Liver (tissue), 9 donors: ENCODE measurements around the gene U2AF2. TPM values are rescaled to one million over a fixed set of nuclear protein-coding genes. Genes with fewer than 3 reads are reported as not detected.
A peak's percentile ranks its signal among the peaks of the same experiment; 100 is the strongest.

ENCODE experiments used
- DNase-seq: peaks from one replicate; pipeline ENCODE4 v3.0.0-alpha.2; 2017; ENCODE audit warnings: low spot score
- H3K27ac ChIP-seq, 2 donors: one replicate each; pipeline ENCODE4 v1.7.0; 2013; ENCODE audit warnings: inconsistent platforms in 2 of 2, low read length in 2 of 2, control low read depth in 1 of 2, low read depth in 1 of 2, mild to moderate bottlenecking in 1 of 2
- H3K27me3 ChIP-seq, 4 donors: one replicate each; pipeline versions ENCODE4 v1.6.1 to v1.7.0; 2013; ENCODE audit warnings: low read length in 3 of 4, inconsistent platforms in 1 of 4, mild to moderate bottlenecking in 1 of 4, moderate library complexity in 1 of 4; ENCODE audit not compliant: control insufficient read depth in 4 of 4, insufficient read depth in 4 of 4
- H3K36me3 ChIP-seq, 4 donors: one replicate each; pipeline versions ENCODE4 v1.6.1 to v1.7.0; 2013; ENCODE audit warnings: low read length in 3 of 4, mild to moderate bottlenecking in 3 of 4, low read depth in 1 of 4, moderate library complexity in 1 of 4; ENCODE audit not compliant: control insufficient read depth in 4 of 4, insufficient read depth in 3 of 4
- H3K4me1 ChIP-seq, 4 donors: one replicate each; pipeline versions ENCODE4 v1.6.1 to v1.7.0; 2013; ENCODE audit warnings: low read length in 3 of 4, mild to moderate bottlenecking in 3 of 4, moderate library complexity in 1 of 4; ENCODE audit not compliant: control insufficient read depth in 4 of 4, insufficient read depth in 4 of 4
- H3K4me3 ChIP-seq, 3 donors: one replicate each; pipeline versions ENCODE4 v1.6.1 to v1.7.0; 2013; ENCODE audit warnings: low read length in 3 of 3, control low read depth in 1 of 3, low read depth in 1 of 3, mild to moderate bottlenecking in 1 of 3
- H3K9ac ChIP-seq, 2 donors: one replicate each; pipeline ENCODE4 v1.7.0; 2013; ENCODE audit warnings: low read length in 2 of 2, mild to moderate bottlenecking in 2 of 2, moderate library complexity in 2 of 2, control low read depth in 1 of 2, low read depth in 1 of 2
- H3K9me3 ChIP-seq, 4 donors: one replicate each; pipeline versions ENCODE4 v1.6.1 to v1.7.0; 2013; ENCODE audit warnings: low read length in 3 of 4; ENCODE audit not compliant: control insufficient read depth in 4 of 4
- EGR1 ChIP-seq, 2 donors: IDR thresholded peaks; 2 replicates each; pipeline ENCODE4 v1.6.1; 2016 to 2018; ENCODE audit warnings: antibody characterized with exemption in 2 of 2, low read depth in 2 of 2
- FOXA1 ChIP-seq: IDR thresholded peaks from 2 replicates; pipeline ENCODE4 v1.6.1; 2016; ENCODE audit warnings: antibody characterized with exemption
- FOXA2 ChIP-seq: IDR thresholded peaks from 2 replicates; pipeline ENCODE4 v1.6.1; 2016; ENCODE audit warnings: antibody characterized with exemption
- GABPA ChIP-seq, 2 donors: IDR thresholded peaks in 1 of 2; conservative IDR thresholded peaks in 1 of 2; 2 replicates each; pipeline ENCODE4 v1.6.1; 2016; ENCODE audit warnings: antibody characterized with exemption in 2 of 2, mild to moderate bottlenecking in 1 of 2, moderate library complexity in 1 of 2
- HNF4A ChIP-seq, 2 donors: conservative IDR thresholded peaks; 2 replicates each; pipeline ENCODE4 v1.6.1; 2016; ENCODE audit warnings: antibody characterized with exemption in 2 of 2, mild to moderate bottlenecking in 2 of 2
- HNF4G ChIP-seq: IDR thresholded peaks from 2 replicates; pipeline ENCODE4 v1.6.1; 2016; ENCODE audit warnings: antibody characterized with exemption
- JUND ChIP-seq, 2 donors: IDR thresholded peaks; 2 replicates each; pipeline ENCODE4 v1.6.1; 2016; ENCODE audit warnings: antibody characterized with exemption in 2 of 2
- NR2F2 ChIP-seq: IDR thresholded peaks from 2 replicates; pipeline ENCODE4 v1.6.1; 2016; ENCODE audit warnings: antibody characterized with exemption
- RAD21 ChIP-seq, 2 donors: IDR thresholded peaks; 2 replicates each; pipeline ENCODE4 v1.6.1; 2016; ENCODE audit warnings: antibody characterized with exemption in 2 of 2, mild to moderate bottlenecking in 2 of 2
- RXRA ChIP-seq, 2 donors: IDR thresholded peaks; 2 replicates each; pipeline ENCODE4 v1.6.1; 2017 to 2018; ENCODE audit warnings: antibody characterized with exemption in 2 of 2, mild to moderate bottlenecking in 1 of 2
- SP1 ChIP-seq: IDR thresholded peaks from 2 replicates; pipeline ENCODE4 v1.6.1; 2018; ENCODE audit warnings: antibody characterized with exemption, mild to moderate bottlenecking
- YY1 ChIP-seq: IDR thresholded peaks from 2 replicates; pipeline ENCODE4 v1.6.1; 2016; ENCODE audit warnings: antibody characterized with exemption, mild to moderate bottlenecking
- WGBS: extraction: QIAGEN DNeasy Blood & Tissue Kit; methylation state at CpG from one replicate; pipeline ENCODE4 v1.1.7; 2013; 5-methylcytosine and 5-hydroxymethylcytosine counted together
- polyA plus RNA-seq, 2 donors: library from polyadenylated mRNA; stranded (reverse) in 1 of 2; unstranded in 1 of 2; fragments of 200-250 nt in 1 of 2; fragments of >200 nt in 1 of 2; fragmentation: Nextera tagmentation in 1 of 2; extraction: Ambion mirVana in 1 of 2; gene quantifications; one replicate each; pipeline versions ENCODE4 v1.2.1 to v1.2.3, GENCODE V29; 2013 to 2015
- total RNA-seq, 2 donors: library from RNA; depleted of rRNA; stranded (reverse); fragments of >200 nt; gene quantifications; one replicate each; pipeline ENCODE4 v1.2.3, GENCODE V29; 2014
- TF ChIP-seq, protein P1 (sequence below): IDR thresholded peaks from 2 replicates; pipeline ENCODE4 v1.6.1; 2016; ENCODE audit warnings: antibody characterized with exemption
- TF ChIP-seq, protein P2 (sequence below): IDR thresholded peaks from 2 replicates; pipeline ENCODE4 v1.6.1; 2016; ENCODE audit warnings: antibody characterized with exemption
- TF ChIP-seq, protein P3 (sequence below): IDR thresholded peaks from 2 replicates; pipeline ENCODE4 v1.6.1; 2016; ENCODE audit warnings: antibody characterized with exemption
- TF ChIP-seq, protein P4 (sequence below): IDR thresholded peaks from 2 replicates; pipeline ENCODE4 v1.6.1; 2016; ENCODE audit warnings: antibody characterized with exemption, mild to moderate bottlenecking
- TF ChIP-seq, protein P5 (sequence below): fragments of 150-350 bp; IDR thresholded peaks from 2 replicates; pipeline ENCODE4 v1.5.1; 2017; ENCODE audit warnings: improper control_type of control experiment, low read depth, low read length; ENCODE audit not compliant: missing input control
- donor health status: healthy.
- donor health status: healthy.
- donor health status: healthy.
- donor health status: healthy.
- donor health status: healthy.

The U2AF2 gene
- total and polyA plus RNA-seq, 4 donors: 8.6 to 66.6 (median 51.2) TPM

DNA sequence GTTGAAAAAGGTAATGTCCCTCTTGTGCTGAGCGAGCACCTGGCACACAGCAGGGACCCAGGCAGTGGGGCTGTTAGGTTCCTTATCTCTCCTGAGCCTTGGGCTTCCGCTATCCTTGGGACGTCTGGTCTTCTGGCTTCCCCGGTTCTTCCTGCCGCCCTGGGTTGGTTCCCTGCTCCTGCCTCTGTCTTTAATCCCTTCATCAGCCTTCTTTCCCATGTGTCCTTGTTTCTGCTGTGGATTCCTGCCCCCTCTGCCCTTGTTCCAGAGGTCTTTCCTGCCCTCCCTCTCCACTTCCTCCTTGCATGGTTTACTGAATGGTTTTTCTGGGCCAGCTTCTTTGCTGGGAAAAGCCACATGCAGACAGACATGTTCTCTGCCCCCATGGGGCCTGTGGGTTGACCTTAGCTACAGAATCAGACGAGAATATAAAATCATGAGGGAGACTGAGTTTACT lies 22.8 kb downstream of the U2AF2 start:
- Histone ChIP-seq H3K27ac (peak overlapping the region; percentile 60 to 80), H3K4me3 (peak overlapping the region in 1 of 3 donors; percentile 37), H3K27me3 (no peaks in the 10 kb centered on the region), H3K9ac (peak overlapping the region; percentile 1 to 27), H3K4me1 (peaks cover 12 to 82% (median 73%) of the 10 kb centered on the region in 4 donors), H3K9me3 (no peaks in the 10 kb centered on the region), H3K36me3 (peaks cover 3 to 32% (median 14%) of the 10 kb centered on the region in 4 donors)
- 43% methylated on average over 6 of the region's 6 CpGs for WGBS
- DNase-seq: no peak
- TF ChIP-seq RAD21 (IDR thresholded peaks at IDR 0.05) (peak in 1 of 2 donors; percentile 11), YY1 (no peak), NR2F2 (peak; percentile 82), HNF4A (conservative IDR thresholded peaks at IDR 0.05) (peak in 1 of 2 donors; percentile 39), GABPA (IDR thresholded peaks at IDR 0.05 in 1 of 2, conservative IDR thresholded peaks at IDR 0.05 in 1 of 2) (peak in 1 of 2 donors; percentile 47)
- TF ChIP-seq, protein P1, sequence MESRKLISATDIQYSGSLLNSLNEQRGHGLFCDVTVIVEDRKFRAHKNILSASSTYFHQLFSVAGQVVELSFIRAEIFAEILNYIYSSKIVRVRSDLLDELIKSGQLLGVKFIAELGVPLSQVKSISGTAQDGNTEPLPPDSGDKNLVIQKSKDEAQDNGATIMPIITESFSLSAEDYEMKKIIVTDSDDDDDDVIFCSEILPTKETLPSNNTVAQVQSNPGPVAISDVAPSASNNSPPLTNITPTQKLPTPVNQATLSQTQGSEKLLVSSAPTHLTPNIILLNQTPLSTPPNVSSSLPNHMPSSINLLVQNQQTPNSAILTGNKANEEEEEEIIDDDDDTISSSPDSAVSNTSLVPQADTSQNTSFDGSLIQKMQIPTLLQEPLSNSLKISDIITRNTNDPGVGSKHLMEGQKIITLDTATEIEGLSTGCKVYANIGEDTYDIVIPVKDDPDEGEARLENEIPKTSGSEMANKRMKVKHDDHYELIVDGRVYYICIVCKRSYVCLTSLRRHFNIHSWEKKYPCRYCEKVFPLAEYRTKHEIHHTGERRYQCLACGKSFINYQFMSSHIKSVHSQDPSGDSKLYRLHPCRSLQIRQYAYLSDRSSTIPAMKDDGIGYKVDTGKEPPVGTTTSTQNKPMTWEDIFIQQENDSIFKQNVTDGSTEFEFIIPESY: no peak

DNA sequence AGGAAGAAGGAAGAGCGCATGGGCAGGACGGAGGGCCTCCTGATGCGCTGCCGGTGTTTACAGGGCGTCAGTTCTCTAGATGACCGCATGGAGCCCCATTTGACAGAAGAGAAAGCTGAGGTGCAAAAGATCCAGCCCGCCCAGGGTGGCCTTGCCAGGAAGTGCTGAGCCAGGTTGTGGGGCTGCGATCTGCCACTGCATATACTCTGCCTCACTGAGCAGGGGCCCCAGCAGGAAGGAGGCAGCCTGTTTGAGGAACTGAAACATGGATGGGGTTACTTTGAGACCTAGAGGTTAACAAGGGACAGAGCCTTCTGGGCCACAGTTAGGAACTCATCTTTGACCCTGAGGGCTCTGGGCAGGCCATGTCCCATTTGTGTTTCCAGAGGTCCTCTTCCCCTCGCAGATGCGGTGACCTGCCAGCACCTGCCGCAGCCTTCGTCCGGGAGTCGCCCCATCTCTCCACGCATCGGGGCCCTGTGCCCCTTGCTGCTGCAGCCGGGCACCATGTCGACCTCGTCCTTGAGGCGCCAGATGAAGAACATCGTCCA lies 23.4 kb downstream of the U2AF2 start:
- Histone ChIP-seq H3K27me3 (no peaks in the 10 kb centered on the region), H3K9ac (peak overlapping the region in 1 of 2 donors; percentile 1), H3K9me3 (no peaks in the 10 kb centered on the region), H3K27ac (peak overlapping the region; percentile 60 to 80), H3K4me3 (peak overlapping the region in 1 of 3 donors; percentile 10), H3K4me1 (peaks cover 13 to 81% (median 75%) of the 10 kb centered on the region in 4 donors), H3K36me3 (peaks cover 3 to 32% (median 14%) of the 10 kb centered on the region in 4 donors)
- TF ChIP-seq SP1 (no peak), FOXA1 (no peak), HNF4G (no peak), JUND (IDR thresholded peaks at IDR 0.05) (no peak), HNF4A (conservative IDR thresholded peaks at IDR 0.05) (peak in 1 of 2 donors; percentile 65), RXRA (IDR thresholded peaks at IDR 0.05) (peak; percentile 18 to 67)
- no peak for DNase-seq
- WGBS: 53% methylated on average over 21 of the region's 21 CpGs

DNA sequence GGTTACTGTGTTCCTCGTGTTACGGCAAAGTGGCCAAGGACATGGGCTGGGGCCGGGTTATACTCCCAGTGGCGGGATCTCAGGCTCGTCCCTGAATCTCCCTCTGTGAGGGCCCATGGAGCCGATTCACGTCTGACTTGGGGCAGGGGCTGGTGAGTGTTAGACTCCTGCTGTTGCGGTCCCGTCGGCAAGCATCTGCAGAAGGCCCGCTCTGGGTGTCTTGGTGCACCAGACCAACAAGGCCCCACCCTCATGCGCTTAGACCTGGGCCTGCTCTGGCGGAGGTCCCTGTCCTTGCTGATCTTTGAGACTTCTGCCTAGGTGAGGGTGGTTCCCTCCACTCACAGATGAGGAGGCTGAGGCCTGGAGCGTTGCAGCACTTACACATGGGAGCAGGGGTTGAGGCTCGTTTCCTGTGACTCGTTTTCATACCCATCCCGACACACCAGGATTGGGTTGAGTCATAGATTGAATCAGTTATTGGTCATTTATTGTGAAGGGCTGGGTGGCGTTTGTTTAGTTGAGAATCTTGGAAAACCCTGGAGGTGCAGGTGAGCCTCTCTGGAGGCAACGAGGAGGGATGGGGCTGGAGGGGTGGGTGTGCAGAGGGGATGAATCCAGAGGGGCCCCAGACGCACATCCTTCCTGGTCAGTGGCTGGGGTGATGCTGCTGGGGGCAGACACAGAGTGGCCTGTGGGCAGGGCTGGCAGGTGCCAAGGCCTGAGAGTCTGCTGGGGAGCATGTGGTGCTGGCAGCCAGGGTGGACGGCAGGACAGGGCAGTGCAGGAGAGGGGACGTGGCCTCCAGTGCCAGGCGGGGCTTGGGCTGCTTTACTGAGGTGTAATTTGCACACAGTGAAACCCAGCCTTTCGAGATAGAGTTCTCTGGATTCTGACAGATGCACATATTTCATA lies 24.8 kb downstream of the U2AF2 start:
- Histone ChIP-seq H3K9ac (no peak overlapping the region), H3K4me3 (no peak overlapping the region), H3K27ac (peak overlapping the region in 1 of 2 donors; percentile 80), H3K27me3 (no peaks in the 10 kb centered on the region), H3K4me1 (peaks cover 16 to 83% (median 73%) of the 10 kb centered on the region in 4 donors), H3K9me3 (no peaks in the 10 kb centered on the region), H3K36me3 (peaks cover 3 to 27% (median 12%) of the 10 kb centered on the region in 4 donors)
- no peak for DNase-seq
- WGBS: 85% methylated on average over 24 of the region's 24 CpGs
- TF ChIP-seq JUND (IDR thresholded peaks at IDR 0.05) (no peak), SP1 (no peak), RXRA (IDR thresholded peaks at IDR 0.05) (no peak), EGR1 (IDR thresholded peaks at IDR 0.05; ENCODE audit: low read depth in 2 of 2) (no peak), HNF4A (conservative IDR thresholded peaks at IDR 0.05) (no peak), FOXA1 (no peak), YY1 (no peak), FOXA2 (no peak), GABPA (IDR thresholded peaks at IDR 0.05 in 1 of 2, conservative IDR thresholded peaks at IDR 0.05 in 1 of 2) (no peak)
- TF ChIP-seq, protein P2, sequence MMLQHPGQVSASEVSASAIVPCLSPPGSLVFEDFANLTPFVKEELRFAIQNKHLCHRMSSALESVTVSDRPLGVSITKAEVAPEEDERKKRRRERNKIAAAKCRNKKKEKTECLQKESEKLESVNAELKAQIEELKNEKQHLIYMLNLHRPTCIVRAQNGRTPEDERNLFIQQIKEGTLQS: no peak
- TF ChIP-seq, protein P3, sequence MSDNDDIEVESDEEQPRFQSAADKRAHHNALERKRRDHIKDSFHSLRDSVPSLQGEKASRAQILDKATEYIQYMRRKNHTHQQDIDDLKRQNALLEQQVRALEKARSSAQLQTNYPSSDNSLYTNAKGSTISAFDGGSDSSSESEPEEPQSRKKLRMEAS: no peak
- TF ChIP-seq, protein P4, sequence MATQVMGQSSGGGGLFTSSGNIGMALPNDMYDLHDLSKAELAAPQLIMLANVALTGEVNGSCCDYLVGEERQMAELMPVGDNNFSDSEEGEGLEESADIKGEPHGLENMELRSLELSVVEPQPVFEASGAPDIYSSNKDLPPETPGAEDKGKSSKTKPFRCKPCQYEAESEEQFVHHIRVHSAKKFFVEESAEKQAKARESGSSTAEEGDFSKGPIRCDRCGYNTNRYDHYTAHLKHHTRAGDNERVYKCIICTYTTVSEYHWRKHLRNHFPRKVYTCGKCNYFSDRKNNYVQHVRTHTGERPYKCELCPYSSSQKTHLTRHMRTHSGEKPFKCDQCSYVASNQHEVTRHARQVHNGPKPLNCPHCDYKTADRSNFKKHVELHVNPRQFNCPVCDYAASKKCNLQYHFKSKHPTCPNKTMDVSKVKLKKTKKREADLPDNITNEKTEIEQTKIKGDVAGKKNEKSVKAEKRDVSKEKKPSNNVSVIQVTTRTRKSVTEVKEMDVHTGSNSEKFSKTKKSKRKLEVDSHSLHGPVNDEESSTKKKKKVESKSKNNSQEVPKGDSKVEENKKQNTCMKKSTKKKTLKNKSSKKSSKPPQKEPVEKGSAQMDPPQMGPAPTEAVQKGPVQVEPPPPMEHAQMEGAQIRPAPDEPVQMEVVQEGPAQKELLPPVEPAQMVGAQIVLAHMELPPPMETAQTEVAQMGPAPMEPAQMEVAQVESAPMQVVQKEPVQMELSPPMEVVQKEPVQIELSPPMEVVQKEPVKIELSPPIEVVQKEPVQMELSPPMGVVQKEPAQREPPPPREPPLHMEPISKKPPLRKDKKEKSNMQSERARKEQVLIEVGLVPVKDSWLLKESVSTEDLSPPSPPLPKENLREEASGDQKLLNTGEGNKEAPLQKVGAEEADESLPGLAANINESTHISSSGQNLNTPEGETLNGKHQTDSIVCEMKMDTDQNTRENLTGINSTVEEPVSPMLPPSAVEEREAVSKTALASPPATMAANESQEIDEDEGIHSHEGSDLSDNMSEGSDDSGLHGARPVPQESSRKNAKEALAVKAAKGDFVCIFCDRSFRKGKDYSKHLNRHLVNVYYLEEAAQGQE: no peak
- TF ChIP-seq, protein P5, sequence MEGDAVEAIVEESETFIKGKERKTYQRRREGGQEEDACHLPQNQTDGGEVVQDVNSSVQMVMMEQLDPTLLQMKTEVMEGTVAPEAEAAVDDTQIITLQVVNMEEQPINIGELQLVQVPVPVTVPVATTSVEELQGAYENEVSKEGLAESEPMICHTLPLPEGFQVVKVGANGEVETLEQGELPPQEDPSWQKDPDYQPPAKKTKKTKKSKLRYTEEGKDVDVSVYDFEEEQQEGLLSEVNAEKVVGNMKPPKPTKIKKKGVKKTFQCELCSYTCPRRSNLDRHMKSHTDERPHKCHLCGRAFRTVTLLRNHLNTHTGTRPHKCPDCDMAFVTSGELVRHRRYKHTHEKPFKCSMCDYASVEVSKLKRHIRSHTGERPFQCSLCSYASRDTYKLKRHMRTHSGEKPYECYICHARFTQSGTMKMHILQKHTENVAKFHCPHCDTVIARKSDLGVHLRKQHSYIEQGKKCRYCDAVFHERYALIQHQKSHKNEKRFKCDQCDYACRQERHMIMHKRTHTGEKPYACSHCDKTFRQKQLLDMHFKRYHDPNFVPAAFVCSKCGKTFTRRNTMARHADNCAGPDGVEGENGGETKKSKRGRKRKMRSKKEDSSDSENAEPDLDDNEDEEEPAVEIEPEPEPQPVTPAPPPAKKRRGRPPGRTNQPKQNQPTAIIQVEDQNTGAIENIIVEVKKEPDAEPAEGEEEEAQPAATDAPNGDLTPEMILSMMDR: no peak
